CD14-positive monocyte (primary cell): Measurements from ENCODE around the gene PEDS1. TPM values are rescaled to one million over a fixed set of nuclear protein-coding genes. Genes with fewer than 3 reads are reported as not detected.

Experiments used
- DNase-seq, 3 donors: peaks; one replicate each; pipeline ENCODE4 v3.0.0-alpha.2; 2011 to 2022
- H2AFZ ChIP-seq: 2 replicates; pipeline ENCODE4 v1.6.0; 2012; ENCODE audit warnings: mild to moderate bottlenecking, low read depth, low read length, inconsistent platforms; ENCODE audit not compliant: insufficient read depth, poor library complexity, severe bottlenecking
- H3K27ac ChIP-seq, 2 donors: 1 replicate in 1 of 2; 2 replicates in 1 of 2; pipeline ENCODE4 v1.5.1; 2012 to 2013; ENCODE audit warnings: low read length in 2 of 2, control low read depth in 1 of 2, inconsistent platforms in 1 of 2, low read depth in 1 of 2, mild to moderate bottlenecking in 1 of 2
- H3K27me3 ChIP-seq, 2 donors: one replicate each; pipeline versions ENCODE4 v1.6.0 to v1.6.1; 2011 to 2013; ENCODE audit warnings: low read length in 2 of 2; ENCODE audit not compliant: control insufficient read depth in 2 of 2, insufficient read depth in 2 of 2
- H3K36me3 ChIP-seq, 2 donors: replicated peaks in 1 of 2; 1 replicate in 1 of 2; 2 replicates in 1 of 2; pipeline versions ENCODE4 v1.5.1 to v1.6.1; 2012 to 2013; ENCODE audit warnings: low read length in 2 of 2, control low read depth in 1 of 2, inconsistent platforms in 1 of 2, mild to moderate bottlenecking in 1 of 2; ENCODE audit not compliant: insufficient read depth in 2 of 2, control insufficient read depth in 1 of 2
- H3K4me1 ChIP-seq, 2 donors: 1 replicate in 1 of 2; 2 replicates in 1 of 2; pipeline versions ENCODE4 v1.5.1 to v1.6.1; 2012 to 2013; ENCODE audit warnings: low read length in 2 of 2, control low read depth in 1 of 2, inconsistent platforms in 1 of 2, mild to moderate bottlenecking in 1 of 2, moderate library complexity in 1 of 2; ENCODE audit not compliant: insufficient read depth in 2 of 2, control insufficient read depth in 1 of 2
- H3K4me2 ChIP-seq: replicated peaks from 2 replicates; pipeline ENCODE3; 2012; ENCODE audit warnings: low read length, moderate library complexity, mild to moderate bottlenecking; ENCODE audit not compliant: poor library complexity, severe bottlenecking; ENCODE audit errors: extremely low read depth
- H3K4me3 ChIP-seq, 3 experiments: fragments of 200-600 bp in 1 of 3; sonication (generic) in 1 of 3; replicated peaks in 1 of 3; 1 replicate in 2 of 3; 2 replicates in 1 of 3; pipeline ENCODE4 v1.5.1; 2011 to 2013; ENCODE audit warnings: low read length in 3 of 3, mild to moderate bottlenecking in 3 of 3, control low read depth in 2 of 3, low read depth in 2 of 3, inconsistent platforms in 1 of 3, moderate library complexity in 1 of 3
- H3K79me2 ChIP-seq: 2 replicates; pipeline ENCODE4 v1.6.0; 2012; ENCODE audit warnings: mild to moderate bottlenecking, control low read depth, inconsistent platforms, low read length, moderate library complexity; ENCODE audit not compliant: insufficient read depth
- H3K9ac ChIP-seq: 2 replicates; pipeline ENCODE4 v1.6.0; 2017; ENCODE audit warnings: low read length, mild to moderate bottlenecking; ENCODE audit not compliant: insufficient read depth, poor library complexity, severe bottlenecking
- H3K9me3 ChIP-seq, 2 donors: replicated peaks in 1 of 2; 1 replicate in 1 of 2; 2 replicates in 1 of 2; pipeline versions ENCODE4 v1.5.1 to v1.6.1; 2012 to 2013; ENCODE audit warnings: low read length in 2 of 2, control low read depth in 1 of 2; ENCODE audit not compliant: control insufficient read depth in 1 of 2, insufficient read depth in 1 of 2
- H4K20me1 ChIP-seq: 2 replicates; pipeline ENCODE4 v1.6.0; 2012; ENCODE audit warnings: mild to moderate bottlenecking, low read length, control low read depth, moderate library complexity; ENCODE audit not compliant: insufficient read depth
- H3K27ac Mint-ChIP-seq, 7 donors: one replicate each; pipeline ENCODE4 v1.8.0; 2020; ENCODE audit warnings: mild to moderate bottlenecking in 7 of 7, mixed read lengths in 7 of 7, moderate library complexity in 6 of 7, inconsistent platforms in 2 of 7
- H3K27me3 Mint-ChIP-seq, 3 donors: one replicate each; pipeline ENCODE4 v1.8.0; 2021 to 2022; ENCODE audit warnings: low read depth in 3 of 3, mild to moderate bottlenecking in 3 of 3, mixed read lengths in 3 of 3, moderate library complexity in 3 of 3, inconsistent platforms in 1 of 3
- H3K36me3 Mint-ChIP-seq, 2 donors: one replicate each; pipeline ENCODE4 v1.8.0; 2020; ENCODE audit warnings: mixed read lengths in 2 of 2, inconsistent platforms in 1 of 2, mild to moderate bottlenecking in 1 of 2
- H3K4me1 Mint-ChIP-seq: one replicate; pipeline ENCODE4 v1.8.0; 2020; ENCODE audit warnings: mild to moderate bottlenecking, mixed read lengths
- H3K4me3 Mint-ChIP-seq, 2 donors: one replicate each; pipeline ENCODE4 v1.8.0; 2020; ENCODE audit warnings: mild to moderate bottlenecking in 2 of 2, mixed read lengths in 2 of 2, moderate library complexity in 1 of 2
- H3K9me3 Mint-ChIP-seq, 7 donors: one replicate each; pipeline ENCODE4 v1.8.0; 2020 to 2022; ENCODE audit warnings: mixed read lengths in 7 of 7, mild to moderate bottlenecking in 6 of 7, moderate library complexity in 6 of 7, inconsistent platforms in 2 of 7
- WGBS: methylation state at CpG from one replicate; pipeline ENCODE4 v1.1.5; 2013; ENCODE audit warnings: missing lambda C conversion rate; ENCODE audit not compliant: insufficient coverage; 5-methylcytosine and 5-hydroxymethylcytosine counted together
- intact Hi-C, 2 donors: fragments of 100-400 bp; cut with micrococcal nuclease; formaldehyde crosslinking; loops; one replicate each; pipeline versions ENCODE4 v1.15.0 to v1.15.1; 2023
- polyA plus RNA-seq, 3 donors: library from polyadenylated mRNA; depleted of rRNA in 1 of 3; unstranded in 2 of 3; stranded (reverse) in 1 of 3; fragments of 300-500 nt in 2 of 3; fragments of >200 nt in 1 of 3; fragmentation: Illumina TruSeq in 2 of 3; gene quantifications; 1 replicate in 2 of 3; 2 replicates in 1 of 3; pipeline ENCODE4 v1.2.3, GENCODE V29; 2012 to 2021
- TF ChIP-seq, protein P1 (sequence below): fragments of 200-600 bp; IDR thresholded peaks from one replicate; pipeline ENCODE4 v1.8.0; 2022; ENCODE audit warnings: antibody characterized with exemption, mild to moderate bottlenecking

Gene PEDS1
- polyA plus RNA-seq, 3 donors: 19.6 to 48.1 (median 25.2) TPM

DNA sequence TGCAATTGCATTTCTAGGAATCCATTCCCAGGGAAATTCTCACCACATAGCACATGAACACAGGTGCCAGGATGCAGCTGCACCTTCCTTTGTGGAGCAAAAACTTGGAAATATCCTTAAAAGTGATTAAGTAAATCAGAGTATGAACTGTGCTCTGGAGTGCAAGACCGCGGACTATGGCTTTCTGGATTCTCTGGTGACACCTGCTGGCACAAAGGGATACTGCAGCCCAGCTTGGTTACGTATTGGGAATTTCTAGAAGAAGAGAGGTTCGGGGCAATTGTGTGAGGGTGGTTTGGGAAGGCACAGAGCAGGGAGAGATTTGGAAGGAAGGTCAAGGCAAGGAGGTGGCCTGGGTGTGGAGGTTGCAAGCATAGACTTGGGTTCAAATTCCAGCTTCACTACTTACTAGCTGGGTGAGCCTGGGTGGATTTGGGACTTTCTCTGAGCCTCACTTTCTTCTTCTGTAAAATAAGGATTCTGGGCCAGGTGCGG lies 15.9 kb upstream of the PEDS1 start:
- no peaks in the 10 kb centered on the region for H3K36me3 ChIP-seq
- no peak overlapping the region for H2AFZ ChIP-seq
- H3K4me3 ChIP-seq: no peak overlapping the region
- no peak overlapping the region for H3K9ac ChIP-seq
- H3K27me3 ChIP-seq: peaks cover 0 to 10% of the 10 kb centered on the region in 2 donors
- H3K79me2 ChIP-seq: no peaks in the 10 kb centered on the region
- H3K4me1 Mint-ChIP-seq: peaks cover 26% of the 10 kb centered on the region
- WGBS: 18% methylated on average over 4 of the region's 5 CpGs
- H3K27me3 Mint-ChIP-seq: peaks cover 13 to 17% (median 15%) of the 10 kb centered on the region in 3 donors
- peaks cover 0 to 2% of the 10 kb centered on the region in 2 donors for H3K36me3 Mint-ChIP-seq
- H3K9me3 ChIP-seq: no peaks in the 10 kb centered on the region
- peaks cover 0 to 4% (median 0%) of the 10 kb centered on the region in 7 donors for H3K9me3 Mint-ChIP-seq
- DNase-seq: peak; percentile 69 to 80 (median 78)
- no peak overlapping the region for H3K27ac ChIP-seq
- no peaks in the 10 kb centered on the region for H4K20me1 ChIP-seq
- H3K4me2 ChIP-seq: no peak overlapping the region
- H3K27ac Mint-ChIP-seq: peak overlapping the region in 3 of 7 donors; percentile 1 to 46 (median 32)
- TF ChIP-seq, protein P1, sequence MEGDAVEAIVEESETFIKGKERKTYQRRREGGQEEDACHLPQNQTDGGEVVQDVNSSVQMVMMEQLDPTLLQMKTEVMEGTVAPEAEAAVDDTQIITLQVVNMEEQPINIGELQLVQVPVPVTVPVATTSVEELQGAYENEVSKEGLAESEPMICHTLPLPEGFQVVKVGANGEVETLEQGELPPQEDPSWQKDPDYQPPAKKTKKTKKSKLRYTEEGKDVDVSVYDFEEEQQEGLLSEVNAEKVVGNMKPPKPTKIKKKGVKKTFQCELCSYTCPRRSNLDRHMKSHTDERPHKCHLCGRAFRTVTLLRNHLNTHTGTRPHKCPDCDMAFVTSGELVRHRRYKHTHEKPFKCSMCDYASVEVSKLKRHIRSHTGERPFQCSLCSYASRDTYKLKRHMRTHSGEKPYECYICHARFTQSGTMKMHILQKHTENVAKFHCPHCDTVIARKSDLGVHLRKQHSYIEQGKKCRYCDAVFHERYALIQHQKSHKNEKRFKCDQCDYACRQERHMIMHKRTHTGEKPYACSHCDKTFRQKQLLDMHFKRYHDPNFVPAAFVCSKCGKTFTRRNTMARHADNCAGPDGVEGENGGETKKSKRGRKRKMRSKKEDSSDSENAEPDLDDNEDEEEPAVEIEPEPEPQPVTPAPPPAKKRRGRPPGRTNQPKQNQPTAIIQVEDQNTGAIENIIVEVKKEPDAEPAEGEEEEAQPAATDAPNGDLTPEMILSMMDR: peak; percentile 94
- intact Hi-C loops: loop anchor here (1.0 to 2.0 kb wide), 2 partner anchors 25 to 49 kb away; no protein-coding TSS in a partner anchor
- peaks cover 29 to 30% of the 10 kb centered on the region in 2 donors for H3K4me1 ChIP-seq
- no peak overlapping the region for H3K4me3 Mint-ChIP-seq

- Histone ChIP-seq H3K36me3 (no peaks in the 10 kb centered on the region), H3K4me3 (peak overlapping the region; percentile 3 to 66 (median 33)), H3K4me1 (peaks cover 17 to 18% of the 10 kb centered on the region in 2 donors), H3K79me2 (no peaks in the 10 kb centered on the region), H2AFZ (peak overlapping the region; percentile 60), H3K27ac (peak overlapping the region; percentile 77 to 88), H3K27me3 (no peaks in the 10 kb centered on the region), H3K9ac (peak overlapping the region; percentile 48), H3K9me3 (no peaks in the 10 kb centered on the region), H3K4me2 (peak overlapping the region; percentile 70), H4K20me1 (no peaks in the 10 kb centered on the region)
- TF ChIP-seq, protein P1: no peak
- H3K27ac Mint-ChIP-seq: peak overlapping the region; percentile 96 to 99 (median 99)
- DNase-seq: peak; percentile 99 to 100 (median 100)
- H3K9me3 Mint-ChIP-seq: peaks cover 0 to 2% (median 0%) of the 10 kb centered on the region in 7 donors
- intact Hi-C loops: no loop called here
- WGBS: 7% methylated on average over 17 of the region's 20 CpGs
- H3K4me3 Mint-ChIP-seq: peak overlapping the region; percentile 82 to 89
- H3K4me1 Mint-ChIP-seq: peaks cover 17% of the 10 kb centered on the region
- peaks cover 2 to 5% (median 3%) of the 10 kb centered on the region in 3 donors for H3K27me3 Mint-ChIP-seq
- H3K36me3 Mint-ChIP-seq: no peaks in the 10 kb centered on the region
Observed at GRCh38 chr20:50165684-50166554, 12.4 kb upstream of the PEDS1 start.
